T-helper 1 cell (primary cell): ENCODE measurements around the gene PSMB2.

Experiments
- DNase-seq, 5 donors: peaks; one replicate each; pipeline ENCODE4 v3.0.0-alpha.2; 2012 to 2020

Gene PSMB2

DNA sequence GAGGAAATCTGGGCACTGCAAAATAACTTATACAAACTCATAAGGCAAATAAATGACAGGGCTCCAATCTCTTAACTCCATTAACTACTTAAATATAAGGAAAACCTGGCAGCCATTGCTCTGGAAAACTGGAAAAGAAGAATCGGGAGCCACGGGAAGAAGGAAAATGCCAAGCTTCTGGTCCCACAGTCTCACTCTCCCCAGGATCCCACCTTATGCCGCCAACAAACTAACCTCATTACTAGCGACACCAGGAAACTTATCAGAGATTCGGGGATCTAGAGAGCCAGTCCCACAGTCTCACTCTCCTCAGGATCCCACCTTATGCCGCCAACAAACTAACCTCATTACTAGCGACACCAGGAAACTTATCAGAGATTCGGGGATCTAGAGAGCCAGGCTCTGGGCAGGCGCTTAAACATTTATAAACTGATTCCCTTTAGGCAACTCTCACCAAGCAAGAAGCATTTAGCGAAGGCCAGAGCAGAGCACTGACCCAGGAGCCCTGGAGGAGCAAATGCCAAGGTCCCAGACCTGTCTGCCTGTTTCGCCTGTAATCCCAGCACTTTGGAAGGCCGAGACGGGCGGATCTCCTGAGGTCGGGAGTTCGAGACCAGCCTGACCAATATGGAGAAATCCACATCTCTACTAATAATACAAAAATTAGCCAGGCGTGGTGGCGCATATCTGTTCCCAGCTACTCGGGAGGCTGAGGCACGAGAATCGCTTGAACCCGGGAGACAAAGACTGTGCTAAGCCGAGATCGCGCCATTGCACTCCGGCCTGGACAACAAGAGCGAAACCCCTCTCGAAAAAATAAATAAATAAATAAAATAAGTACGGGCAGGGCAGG, 720 bp downstream of the PSMB2 start:
- DNase-seq: no peak

DNA sequence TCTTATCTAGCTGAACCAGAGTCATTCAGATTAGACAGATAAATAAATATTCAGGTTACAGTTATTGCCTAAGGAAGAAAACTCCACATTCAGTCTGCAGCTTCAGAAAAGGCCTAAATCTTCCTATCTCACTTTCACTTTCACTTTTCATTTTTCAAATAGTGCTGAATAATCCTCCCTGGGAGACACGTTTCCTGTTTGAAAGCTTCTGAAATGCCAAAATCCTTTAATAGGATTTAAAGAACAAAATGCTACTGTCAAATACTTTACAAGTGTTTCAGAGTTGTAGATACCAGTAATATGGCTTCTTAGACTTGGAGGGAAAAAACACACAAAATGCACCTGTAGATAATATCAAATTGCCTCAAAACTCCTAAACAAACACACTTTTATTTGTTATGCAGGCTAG, 3.9 kb downstream of the PSMB2 start:
- peak in 1 of 5 donors; percentile 52 for DNase-seq

DNA sequence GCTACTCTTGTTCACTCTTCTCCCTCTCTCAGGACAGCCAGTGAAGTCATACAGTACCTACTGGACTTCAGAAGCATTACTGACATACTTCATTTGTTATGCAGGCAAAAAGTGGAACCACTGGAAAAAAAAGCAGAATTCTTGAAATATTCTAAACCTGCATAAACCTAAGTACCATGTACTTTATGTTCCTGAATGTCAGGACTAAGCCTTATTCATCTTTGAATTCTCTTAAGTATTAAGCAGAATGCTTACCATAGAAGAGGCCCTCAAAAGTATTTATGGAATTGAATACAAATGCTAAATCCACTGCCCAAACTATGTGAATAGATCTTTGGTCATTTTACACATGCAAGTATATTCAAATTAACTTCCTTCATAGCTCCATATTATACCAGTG, 7.8 kb downstream of the PSMB2 start:
- DNase-seq: no peak

DNA sequence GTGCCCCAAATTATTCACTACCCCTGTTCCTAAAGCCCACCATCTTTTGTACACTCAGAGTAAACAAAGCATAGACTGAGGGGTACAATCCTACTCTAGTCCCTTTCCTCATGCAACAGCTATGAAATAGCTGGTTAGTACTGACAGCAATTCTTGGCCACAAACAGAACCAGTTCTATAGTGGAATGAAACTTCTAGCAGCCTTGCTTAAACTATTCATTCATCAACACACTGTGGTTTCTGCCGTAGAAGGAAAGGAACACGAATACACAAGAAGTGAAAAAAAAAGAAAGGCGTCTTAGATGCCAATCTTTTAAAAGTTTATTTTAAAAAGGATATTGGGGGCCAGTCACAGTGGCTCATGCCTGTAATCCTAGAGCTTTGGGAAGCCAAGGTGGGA, 9.9 kb downstream of the PSMB2 start:
- no peak for DNase-seq

DNA sequence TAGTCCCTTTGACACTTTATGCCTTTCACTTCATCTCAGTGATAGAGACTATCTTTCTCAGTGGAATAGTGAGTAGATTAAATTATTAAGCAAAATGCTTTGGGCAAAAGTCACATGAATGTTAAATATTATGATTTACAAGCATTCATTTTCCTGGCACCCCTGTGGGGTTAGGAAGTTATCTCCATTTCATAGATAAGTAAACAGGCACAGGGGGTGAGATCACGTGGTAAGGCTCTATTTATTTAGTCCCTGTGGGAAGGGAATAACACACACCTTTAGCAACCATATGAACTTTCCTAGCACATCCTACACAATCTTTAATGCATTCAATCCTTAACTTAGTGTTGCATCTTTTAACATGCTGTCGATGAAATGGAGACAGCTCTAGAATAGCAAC, 12.3 kb downstream of the PSMB2 start:
- no peak for DNase-seq

DNA sequence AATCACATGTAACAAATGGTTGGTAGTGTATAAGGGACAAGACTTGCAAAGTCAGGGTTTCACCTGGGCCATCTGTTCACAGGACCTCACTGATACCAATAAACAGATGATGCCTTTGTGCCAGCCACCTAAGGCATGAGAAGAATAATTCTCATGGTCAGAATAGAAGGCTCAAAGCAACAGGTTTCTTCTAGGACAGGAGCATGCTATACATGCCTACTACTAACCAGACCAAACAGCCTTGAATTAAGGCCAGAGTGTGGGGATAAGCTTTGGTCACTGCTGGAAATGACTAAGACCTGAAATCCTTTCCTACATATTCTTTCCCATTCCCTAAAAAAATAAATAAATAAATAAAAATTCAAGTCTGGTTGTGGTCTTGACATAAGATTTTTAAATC, 17.5 kb downstream of the PSMB2 start:
- DNase-seq: no peak

DNA sequence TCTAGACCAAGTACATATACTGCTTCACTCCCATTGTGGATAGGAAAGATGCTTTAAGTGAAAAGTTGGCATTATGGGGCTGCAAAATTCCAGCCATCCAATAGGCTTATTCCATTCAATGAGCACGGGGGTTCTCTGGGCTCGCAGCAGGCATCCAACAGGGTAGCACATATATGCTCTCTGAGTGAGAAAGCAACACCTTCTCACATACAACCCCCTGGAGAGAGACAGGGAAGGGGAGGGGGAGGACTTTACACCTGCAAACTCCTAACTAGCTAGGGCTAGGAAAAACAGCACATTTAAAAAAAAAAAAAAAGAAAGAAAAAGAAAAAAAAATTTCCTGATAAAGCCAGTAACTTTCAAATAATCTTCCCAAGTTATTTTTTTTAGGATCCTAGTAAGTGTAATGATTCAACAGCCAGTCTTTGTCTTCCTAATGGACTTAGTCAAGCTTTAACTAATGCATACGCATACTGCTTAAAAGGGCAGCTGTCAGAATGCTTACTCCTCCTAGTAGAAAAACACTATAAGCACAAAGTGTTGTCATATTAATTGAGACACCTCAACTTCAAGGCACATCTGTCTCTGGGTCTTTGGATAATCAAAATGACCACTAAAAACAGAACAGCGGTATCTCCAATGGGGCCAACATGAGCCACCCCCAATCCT, 18.7 kb downstream of the PSMB2 start:
- DNase-seq: no peak

DNA sequence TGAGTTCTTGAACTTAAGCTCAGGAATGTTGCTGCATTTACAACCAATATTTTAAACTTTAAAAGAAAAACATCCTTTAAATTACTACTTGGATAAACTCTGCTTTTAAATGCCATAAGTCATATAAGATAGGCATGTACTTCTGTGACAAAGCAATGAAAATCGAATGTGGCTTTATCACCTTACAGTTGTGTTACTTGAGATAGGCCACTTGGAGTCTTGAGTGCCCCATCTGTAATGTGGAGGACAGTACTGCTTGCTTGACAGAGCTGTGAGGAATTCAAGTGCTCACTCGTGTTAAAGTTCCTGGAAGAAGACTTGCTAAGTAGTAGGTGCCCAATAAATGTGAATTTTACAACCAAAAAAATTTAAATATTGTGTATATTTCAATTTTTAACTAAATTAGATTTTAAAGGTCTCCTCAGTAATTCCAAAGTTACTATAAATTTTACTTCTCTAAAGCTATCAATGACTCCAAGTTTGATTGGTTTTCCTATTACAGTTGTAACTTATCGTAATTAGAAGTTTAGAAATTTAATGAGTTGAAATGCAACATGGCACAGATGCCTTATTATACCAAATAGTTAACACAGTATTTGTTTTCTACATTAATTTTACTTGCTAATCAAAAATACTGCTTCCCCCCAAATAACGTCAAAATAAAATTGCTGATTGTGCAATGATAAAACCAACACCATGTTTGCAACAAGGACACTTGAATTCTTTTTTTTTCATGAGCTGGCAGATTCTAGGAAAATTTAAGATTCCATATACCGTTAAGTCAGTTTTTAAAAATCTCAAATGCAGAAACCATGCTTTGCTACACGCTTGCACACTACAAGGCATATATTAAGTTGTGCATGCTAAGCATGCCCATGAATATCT, 21.8 kb downstream of the PSMB2 start:
- no peak for DNase-seq

DNA sequence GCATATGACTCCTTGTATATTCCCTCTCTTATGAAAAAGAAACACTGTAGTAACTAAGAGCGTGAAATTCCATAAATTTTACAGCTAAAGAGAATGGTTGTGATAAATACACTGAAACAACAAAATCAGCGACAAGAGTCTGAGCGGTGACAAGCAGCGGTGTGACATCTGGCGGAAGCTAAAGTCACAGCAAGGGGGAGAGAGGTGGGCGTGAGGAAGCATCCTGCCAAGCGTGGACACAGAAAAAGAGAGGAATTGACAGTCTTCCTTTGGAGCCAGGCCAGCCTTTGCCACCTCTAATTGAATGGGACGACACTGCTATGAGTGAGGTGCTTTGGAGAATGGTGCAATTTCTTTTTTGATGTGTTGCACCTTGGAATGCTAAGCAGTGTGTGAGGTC, 25.9 kb downstream of the PSMB2 start:
- DNase-seq: no peak

DNA sequence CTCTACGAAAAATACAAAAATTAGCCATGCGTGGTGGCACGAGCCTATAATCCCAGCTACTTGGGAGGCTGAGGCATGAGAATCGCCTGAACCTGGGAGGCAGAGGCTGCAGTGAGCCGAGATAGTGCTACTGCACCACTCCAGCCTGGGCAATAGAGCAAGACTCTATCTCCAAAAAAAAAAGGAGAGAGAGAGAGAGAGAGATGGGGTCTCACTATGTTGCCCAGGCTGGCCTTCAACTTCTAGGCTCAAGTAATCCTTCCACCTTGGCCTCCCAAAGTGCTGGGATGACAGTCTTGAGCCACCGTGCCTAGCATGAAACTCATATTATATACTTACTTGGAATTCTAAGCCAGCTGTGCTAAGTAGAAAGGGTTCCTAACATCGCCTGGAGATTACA, 29.7 kb downstream of the PSMB2 start:
- no peak for DNase-seq

DNA sequence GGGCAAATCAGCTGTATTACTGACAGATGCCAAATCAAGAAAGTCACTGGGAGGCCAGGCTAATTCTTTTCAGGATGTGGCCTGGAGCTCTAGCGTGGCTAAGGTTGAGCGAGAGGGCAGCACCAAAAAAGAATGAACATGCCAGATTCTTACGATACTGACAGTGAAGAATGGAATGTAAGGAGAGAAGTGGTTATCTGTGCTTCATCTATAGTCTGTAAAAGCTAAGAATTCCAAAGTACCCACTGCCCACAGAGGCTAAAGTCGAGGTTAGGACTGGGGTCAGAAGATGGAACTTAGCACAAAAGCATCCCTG, 35.5 kb downstream of the PSMB2 start:
- DNase-seq: no peak

DNA sequence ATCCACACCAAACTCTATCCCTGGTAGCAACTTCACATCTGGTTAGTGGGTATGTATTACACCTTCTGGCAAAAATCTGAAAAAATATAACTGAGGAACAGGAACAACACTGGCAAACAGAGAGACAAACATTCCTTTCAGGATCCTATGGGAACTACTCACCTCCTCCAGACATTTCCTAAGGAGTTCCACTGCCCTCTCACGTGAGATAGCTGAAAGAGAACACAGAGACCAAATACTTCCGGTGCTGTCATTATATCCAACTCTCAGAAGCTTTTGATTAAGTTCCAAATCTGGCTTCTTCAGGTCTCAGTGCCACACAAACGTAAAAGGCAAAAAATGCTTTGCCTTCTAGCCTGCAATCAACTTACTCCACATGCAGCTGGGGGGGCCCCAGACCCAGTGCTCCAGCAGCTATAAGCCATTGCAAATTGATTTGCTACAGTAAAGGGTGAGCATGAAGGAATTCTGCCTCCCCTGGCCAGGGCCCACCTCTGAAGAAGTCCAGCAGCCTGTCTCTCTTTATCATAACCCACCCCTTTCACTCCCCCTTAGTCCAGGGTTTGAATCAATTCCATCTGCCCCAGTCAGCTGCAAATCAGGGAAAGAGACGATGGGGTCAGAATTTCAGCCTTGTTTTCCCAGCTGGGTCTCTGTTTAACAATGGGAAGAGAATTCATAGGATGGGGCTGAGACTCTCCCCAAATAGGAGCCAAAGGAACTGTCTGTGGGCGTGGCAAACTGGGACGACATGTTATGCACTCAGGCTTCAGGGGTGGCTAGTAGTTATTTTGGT, 36.1 kb downstream of the PSMB2 start:
- no peak for DNase-seq

DNA sequence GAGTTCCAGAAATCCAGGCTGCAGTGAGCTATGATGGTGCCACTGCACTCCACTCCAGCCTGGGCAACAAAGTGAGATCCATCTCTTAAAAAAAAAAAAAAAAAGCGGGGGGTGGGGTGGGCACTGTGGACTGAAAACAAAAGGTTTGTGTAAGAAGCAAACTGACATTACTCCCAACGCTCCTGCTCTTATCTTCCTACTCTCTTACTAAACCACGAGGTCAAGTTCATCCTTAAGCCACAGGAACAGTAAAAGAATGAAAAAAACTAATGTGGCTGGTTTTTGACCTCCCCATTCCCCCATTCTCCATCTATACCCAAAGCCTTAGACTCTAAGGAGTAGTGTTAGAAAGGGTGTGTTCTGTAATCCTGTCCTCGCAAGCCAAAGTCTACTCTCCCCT, 37.4 kb downstream of the PSMB2 start:
- no peak for DNase-seq

DNA sequence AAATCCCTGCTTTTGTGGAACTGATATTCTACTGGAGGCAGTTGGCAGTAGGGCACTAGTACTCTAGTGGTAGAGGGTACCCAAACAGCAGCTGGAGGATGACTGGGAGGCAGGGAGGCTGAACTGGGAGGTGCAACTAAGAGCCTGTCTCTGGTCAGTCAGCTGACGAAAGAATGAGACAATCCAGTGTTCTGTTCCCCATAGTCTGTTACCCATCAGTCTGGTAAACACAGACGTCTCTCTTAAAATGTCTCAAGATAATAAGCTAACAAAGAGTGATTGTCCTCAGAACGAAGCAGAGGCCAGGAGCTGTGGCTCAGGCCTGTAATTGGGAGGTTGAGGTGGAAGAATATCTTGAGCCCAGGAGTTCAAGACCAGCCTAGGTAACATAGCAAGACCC, 37.9 kb downstream of the PSMB2 start:
- no peak for DNase-seq

DNA sequence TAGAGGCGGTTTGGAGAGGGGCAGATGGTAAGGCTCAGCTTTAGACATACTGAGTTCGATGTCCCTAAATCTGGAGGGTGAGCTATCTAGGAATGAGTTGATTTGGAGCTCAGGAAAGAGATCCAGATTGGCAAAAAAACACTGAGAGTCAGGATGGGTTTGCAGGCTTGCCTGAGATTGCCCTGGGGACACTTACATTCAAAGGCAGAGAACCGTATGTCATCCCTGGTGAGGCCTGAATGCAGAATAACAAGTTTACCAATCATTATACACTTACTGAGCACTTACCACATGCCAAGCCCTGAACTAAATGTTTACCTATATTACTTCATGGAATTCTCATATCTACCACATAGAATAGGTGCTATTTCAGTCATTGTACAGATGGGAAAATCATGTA, 40.7 kb downstream of the PSMB2 start:
- DNase-seq: no peak

DNA sequence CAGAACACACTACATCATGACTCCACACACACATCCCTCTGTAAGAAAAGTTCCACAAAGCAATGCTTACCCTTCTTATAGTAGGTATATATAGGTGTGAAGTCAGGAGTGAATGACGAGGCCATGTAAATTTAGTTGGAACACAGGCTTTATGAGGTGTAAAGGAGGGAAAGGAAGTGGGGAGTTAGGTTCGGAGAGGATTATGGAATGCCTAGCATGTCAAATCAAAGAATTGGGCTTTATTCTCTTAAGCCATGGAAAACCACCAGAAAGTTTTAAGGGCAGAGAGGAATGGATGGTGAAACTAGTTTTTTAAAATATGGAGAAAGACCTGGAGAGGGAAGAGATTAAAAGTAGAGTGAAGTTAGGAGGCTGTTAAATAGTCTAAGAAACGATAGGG, 41.9 kb downstream of the PSMB2 start:
- DNase-seq: no peak

DNA sequence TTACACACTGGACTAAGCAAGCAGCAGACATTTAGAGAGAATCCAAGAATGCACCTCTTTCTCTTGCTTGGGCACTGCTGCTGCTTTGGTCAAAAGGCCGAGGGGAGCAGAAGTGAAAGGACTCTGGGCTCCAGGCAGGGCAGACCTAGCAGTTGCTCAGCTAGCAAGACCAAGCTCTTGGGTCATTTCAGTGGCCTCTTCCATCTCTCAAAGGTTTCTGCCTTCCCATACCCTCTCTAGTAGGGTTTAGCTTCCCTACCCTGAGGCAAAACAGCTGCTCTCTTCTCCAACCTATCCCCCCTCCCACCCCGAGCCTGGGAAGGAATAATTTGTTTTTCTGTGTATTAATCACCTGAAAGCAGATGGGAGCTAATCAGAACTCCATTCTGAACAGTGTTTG, 42.4 kb downstream of the PSMB2 start:
- no peak for DNase-seq

DNA sequence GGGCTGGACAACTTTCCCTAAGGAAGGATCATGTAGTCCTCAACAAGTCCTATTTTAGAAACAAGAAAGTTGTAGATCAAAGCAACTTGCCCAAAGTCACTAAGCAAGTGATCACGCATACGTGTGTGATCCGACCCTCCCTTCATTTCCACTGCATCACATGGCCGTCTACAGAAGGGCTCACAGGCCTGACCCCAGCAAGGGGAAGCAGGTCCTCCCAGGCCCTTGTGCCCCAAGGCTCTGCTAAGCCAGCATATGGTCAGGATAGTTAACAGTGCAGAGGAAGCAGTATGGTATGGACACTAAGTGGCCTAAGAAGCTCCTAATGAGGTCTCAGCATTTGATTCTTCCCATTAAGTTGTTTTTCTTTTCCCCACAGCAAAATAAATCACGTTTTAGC, 43.5 kb downstream of the PSMB2 start:
- DNase-seq: no peak

DNA sequence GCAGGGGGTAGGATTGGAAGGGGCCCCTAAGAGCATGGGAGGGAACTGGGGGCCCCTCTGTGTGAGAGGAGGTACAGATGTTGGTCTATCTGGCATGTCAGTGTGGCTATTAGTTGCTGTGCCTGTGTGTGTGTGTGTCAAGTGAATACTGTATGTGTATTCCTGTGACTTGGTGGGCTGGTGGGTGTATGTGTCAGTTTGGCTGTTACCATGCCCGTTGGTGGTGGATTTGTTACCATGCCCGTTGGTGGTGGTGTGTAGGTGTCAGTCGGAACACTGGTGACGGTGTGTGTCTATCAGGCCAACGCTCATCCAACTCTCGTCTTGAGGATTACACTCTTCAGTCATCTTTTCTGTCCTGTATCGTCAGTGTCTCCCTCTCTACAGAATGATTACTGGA, 45.6 kb downstream of the PSMB2 start:
- DNase-seq: no peak

DNA sequence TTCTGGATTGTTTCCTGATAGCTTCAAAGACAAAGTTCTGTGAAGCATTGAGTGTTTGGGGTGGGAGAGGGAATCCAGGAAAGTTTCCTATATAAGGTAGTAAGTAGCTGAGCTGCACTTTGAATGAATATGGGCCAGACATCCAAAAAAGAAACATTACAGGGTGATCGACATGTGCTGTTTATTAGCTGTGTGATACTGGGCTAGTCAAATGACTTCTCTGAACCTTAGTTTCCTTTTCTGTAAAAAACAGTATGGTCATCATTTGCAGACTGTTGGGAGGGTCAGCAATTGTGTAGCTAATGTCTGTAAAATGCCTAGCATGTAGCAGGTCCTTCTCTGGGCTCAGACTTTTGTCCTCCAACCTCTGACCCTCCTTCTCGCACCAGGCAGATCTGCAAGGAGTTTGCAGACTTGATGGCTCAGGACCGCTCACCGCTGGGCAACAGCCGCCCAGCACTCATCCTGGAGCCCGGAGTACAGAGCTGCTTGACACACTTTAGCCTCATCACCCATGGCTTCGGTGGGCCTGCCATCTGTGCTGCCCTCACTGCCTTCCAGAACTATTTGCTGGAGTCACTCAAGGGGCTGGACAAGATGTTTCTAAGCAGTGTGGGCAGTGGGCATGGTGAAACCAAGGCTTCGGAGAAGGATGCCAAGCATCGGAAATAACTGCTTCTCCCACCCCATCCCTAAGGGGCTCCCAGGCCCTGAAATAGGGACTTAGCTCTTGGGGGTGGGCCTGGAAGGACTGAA, 47.1 kb downstream of the PSMB2 start:
- DNase-seq: no peak

DNA sequence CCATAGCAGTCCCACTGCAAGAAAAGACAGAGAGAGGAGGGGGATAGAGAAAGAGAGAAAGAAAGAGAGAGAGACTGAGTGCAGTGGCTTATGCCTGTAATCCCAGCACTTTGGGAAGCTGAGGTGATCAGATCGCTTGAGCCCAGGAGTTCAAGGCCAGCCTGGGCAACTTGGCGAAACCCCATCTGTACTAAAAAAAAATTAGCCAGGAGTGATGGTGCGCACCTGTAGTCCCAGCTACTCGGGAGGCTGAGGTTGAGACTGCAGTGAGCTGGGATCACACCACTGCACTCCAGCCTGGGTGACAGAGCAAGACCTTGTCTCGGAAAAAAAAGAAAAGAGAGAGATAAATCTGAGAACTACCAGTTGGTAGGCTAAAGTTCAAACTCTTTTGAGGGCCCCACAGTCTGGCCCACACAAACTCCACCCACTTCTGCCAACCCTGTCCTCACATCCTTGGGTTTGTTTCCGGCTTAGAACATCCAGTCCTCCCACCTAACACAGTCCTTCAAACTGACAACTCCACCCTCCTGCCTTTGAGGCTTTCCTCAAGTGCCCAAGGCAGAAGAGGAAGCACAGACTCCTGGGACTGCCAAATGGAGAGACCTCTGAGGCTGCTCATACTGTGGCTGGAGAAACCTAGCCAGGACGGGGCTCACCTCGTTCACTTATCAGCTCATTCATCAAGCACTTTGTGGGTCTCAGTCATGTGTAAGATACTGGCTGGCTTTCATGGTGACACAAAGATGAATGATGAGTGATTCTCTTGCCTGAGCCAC, 48.1 kb downstream of the PSMB2 start:
- no peak for DNase-seq
